ENCODE results near the gene DRD4.

The DRD4 gene

DNA sequence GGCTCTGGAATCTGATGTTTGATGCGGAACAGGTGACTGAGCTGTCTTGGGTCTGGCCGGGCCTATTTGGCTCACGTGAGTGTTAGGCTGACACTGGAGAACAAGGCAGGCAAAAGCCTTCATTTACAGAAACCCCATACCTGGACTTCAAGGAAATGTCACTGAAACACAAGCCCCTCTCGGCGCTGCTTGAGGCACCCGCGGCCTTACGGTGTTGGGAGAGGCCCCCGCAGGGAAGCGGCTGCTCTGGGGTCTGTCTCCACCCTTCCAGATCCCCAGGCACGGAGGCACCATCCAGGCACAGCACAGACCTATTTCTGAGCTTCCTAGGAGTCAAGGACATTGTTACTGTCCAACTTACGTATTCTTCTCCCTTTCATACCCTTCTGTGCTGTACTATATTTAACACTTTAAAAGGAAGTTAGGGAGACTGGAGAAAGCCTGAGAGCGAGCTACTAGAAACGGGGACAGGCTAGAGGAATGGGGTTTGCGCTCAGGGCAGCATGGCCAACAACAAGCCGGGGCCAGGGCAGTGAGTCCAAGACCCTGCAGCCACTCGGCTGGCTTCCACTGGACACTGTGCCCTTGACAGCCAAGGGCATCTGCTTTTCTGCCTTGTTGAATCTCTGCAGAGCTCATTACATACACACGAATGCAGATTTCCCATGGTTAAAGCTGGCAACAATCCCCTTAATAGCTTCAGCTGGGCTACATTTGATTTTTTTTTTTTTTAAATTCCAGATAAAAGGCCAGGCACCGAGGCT lies 23.8 kb downstream of the DRD4 start:
- Histone ChIP-seq H3K27ac (no peak overlapping the region), H3K4me3 (ENCODE audit: low read depth, low read length) (no peak overlapping the region), H3K27me3 (replicated peaks) (no peaks in the 10 kb centered on the region), H3K36me3 (replicated peaks) (peaks cover 24% of the 10 kb centered on the region)
- in situ Hi-C loops (cut with HindIII; ENCODE audit: low pct_ligation_motif_present, low sequenced_read_pairs), result no loop called here
- TF ChIP-seq, protein P1, sequence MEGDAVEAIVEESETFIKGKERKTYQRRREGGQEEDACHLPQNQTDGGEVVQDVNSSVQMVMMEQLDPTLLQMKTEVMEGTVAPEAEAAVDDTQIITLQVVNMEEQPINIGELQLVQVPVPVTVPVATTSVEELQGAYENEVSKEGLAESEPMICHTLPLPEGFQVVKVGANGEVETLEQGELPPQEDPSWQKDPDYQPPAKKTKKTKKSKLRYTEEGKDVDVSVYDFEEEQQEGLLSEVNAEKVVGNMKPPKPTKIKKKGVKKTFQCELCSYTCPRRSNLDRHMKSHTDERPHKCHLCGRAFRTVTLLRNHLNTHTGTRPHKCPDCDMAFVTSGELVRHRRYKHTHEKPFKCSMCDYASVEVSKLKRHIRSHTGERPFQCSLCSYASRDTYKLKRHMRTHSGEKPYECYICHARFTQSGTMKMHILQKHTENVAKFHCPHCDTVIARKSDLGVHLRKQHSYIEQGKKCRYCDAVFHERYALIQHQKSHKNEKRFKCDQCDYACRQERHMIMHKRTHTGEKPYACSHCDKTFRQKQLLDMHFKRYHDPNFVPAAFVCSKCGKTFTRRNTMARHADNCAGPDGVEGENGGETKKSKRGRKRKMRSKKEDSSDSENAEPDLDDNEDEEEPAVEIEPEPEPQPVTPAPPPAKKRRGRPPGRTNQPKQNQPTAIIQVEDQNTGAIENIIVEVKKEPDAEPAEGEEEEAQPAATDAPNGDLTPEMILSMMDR (IDR thresholded peaks at IDR 0.05; ENCODE audit: low read depth, low read length, missing control alignments), result no peak
- DNase-seq, result no peak

DNA sequence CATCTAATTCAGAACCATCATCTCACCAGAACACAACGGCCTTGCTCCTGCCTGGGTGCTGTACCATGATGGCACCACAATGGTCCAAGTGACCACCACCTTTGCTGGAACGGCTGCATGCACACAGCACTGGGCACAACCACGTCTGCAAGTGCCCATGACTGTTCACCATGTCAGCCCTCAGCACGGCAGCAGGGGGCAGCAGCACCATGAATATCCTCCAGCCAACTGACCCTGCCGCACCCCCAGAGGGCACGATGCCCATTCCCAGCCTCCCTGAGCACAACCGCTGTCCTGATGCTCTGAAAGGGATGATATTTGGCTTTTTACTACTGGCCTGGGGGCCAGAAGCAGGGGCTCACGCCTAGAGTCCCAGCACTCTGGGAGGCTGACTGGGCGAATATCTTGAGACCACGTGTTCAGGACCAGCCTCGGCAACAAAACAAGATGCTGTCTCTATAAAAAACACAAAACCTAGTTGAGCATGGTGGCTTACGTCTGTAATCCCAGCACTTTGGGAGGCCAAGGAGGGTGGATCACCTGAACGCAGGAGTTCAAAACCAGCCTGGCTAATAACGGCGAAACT lies 25.7 kb downstream of the DRD4 start:
- Histone ChIP-seq H3K27me3 (replicated peaks) (no peaks in the 10 kb centered on the region), H3K36me3 (replicated peaks) (peaks cover 28% of the 10 kb centered on the region), H3K27ac (no peak overlapping the region), H3K4me3 (ENCODE audit: low read depth, low read length) (no peak overlapping the region)
- in situ Hi-C loops (cut with HindIII; ENCODE audit: low pct_ligation_motif_present, low sequenced_read_pairs), result no loop called here
- DNase-seq, result peak; percentile 60
- TF ChIP-seq, protein P1 (IDR thresholded peaks at IDR 0.05; ENCODE audit: low read depth, low read length, missing control alignments), result peak; percentile 84

DNA sequence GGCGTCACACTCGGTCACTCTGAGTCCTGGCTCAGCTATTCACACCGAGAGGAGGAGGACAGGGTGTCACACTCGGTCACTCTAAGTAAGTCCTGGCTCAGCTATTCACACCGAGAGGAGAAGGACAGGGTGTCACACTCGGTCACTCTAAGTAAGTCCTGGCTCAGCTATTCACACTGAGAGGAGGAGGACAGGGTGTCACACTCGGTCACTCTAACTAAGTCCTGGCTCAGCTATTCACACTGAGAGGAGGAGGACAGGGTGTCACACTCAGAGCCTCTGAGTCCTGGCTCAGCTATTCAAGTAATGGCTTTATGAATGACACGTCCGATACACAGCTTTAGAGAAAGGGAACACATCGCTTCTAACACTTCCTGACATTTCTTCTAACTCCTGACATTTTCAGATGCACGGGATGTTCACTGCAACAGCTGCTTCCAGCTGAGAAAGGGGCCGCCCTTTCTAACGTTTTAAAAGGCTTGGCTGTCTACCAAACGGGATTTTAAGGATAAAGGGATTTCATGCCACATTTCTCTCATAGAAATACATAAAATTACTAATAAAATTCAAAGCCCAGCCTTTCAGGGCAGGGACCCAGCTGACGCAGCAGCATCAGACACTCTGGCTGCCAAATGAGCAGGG lies 28.1 kb downstream of the DRD4 start:
- H3K36me3 ChIP-seq (replicated peaks), result peaks cover 20% of the 10 kb centered on the region
- H3K27ac ChIP-seq, result no peak overlapping the region
- H3K4me3 ChIP-seq (ENCODE audit: low read depth, low read length), result no peak overlapping the region
- TF ChIP-seq, protein P1 (IDR thresholded peaks at IDR 0.05; ENCODE audit: low read depth, low read length, missing control alignments), result no peak
- no peaks in the 10 kb centered on the region for H3K27me3 ChIP-seq (replicated peaks)
- in situ Hi-C loops (cut with HindIII; ENCODE audit: low pct_ligation_motif_present, low sequenced_read_pairs), result no loop called here
- DNase-seq, result no peak

DNA sequence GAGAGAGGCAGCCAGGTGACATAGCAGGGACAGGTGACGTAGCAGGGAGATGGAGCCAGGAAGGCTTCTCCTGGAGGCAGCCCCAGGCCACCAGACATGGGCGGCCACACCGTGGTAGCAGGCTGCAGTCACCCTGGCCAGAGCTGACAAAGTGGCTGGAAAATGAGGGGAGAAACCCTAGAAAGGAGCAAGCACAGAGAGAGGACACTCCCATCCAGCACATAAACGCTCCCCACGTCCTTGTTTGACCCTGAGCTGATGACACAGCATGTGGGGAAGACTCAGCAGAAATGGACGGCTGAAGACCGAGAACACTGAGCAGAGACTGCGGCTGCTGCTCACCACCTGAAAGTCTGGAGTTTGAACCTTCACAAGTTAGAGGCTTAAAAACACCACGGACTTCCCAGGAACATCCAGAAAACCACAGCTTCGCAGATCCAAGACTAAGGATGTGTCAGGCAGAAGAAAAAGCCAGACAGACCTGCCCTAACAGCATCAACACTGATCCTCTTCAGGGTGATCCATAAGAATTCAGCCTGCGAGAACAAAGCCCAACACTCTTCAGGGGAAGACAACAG lies 28.7 kb downstream of the DRD4 start:
- no peaks in the 10 kb centered on the region for H3K27me3 ChIP-seq (replicated peaks)
- in situ Hi-C loops (cut with HindIII; ENCODE audit: low pct_ligation_motif_present, low sequenced_read_pairs), result no loop called here

DNA sequence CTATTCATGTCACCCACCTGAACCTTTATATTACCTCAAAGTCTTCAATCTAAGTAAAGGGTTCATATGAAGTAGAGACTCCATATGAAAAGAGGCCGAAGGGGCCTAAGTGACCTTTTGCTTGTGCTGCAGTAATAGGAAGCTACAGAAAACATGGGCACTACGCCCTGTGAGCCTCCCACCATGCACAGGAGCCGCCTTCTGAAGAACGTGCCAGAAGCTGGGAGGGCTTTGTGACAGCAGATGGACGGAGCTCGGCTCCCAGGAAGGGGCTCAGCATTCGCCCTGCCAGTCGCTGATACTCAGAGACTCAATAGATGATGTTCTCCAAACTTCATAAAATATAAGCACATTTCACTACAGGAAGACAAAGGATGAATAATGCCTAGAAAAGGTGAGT lies 36.8 kb downstream of the DRD4 start:
- in situ Hi-C loops (cut with HindIII; ENCODE audit: low pct_ligation_motif_present, low sequenced_read_pairs), result no loop called here
- DNase-seq, result no peak
- Histone ChIP-seq H3K27ac (no peak overlapping the region), H3K4me3 (ENCODE audit: low read depth, low read length) (no peak overlapping the region), H3K36me3 (replicated peaks) (peaks cover 36% of the 10 kb centered on the region), H3K27me3 (replicated peaks) (no peaks in the 10 kb centered on the region)
- TF ChIP-seq, protein P1 (IDR thresholded peaks at IDR 0.05; ENCODE audit: low read depth, low read length, missing control alignments), result no peak

More for the DNA sequence above, 28.7 kb downstream of the DRD4 start:
- TF ChIP-seq, protein P1 (IDR thresholded peaks at IDR 0.05; ENCODE audit: low read depth, low read length, missing control alignments), result no peak
- H3K27ac ChIP-seq, result no peak overlapping the region
- peaks cover 16% of the 10 kb centered on the region for H3K36me3 ChIP-seq (replicated peaks)
- no peak overlapping the region for H3K4me3 ChIP-seq (ENCODE audit: low read depth, low read length)
- DNase-seq, result no peak

Data from brain microvascular endothelial cell (primary cell).